HCT116 (cell line): Measurements from ENCODE around the gene BBS9. TPM values are rescaled to one million over a fixed set of nuclear protein-coding genes. Genes with fewer than 3 reads are reported as not detected.

Experiments
- ATAC-seq: fragments of 200-7000 bp; cut with Tn5 transposase; 2 replicates; pipeline ENCODE4 v1.9.1; 2020; ENCODE audit warnings: mild to moderate bottlenecking, moderate library complexity
- BruUV-seq: library from RNA; stranded (reverse); fragments of 400-500 nt; replicated peaks from 2 replicates; lab custom pipeline; 2021; lab: Mats Ljungman, UMichigan
- CTCF ChIA-PET: fragments of 300-600 bp; sonication (Branson Sonifier 250); formaldehyde crosslinking; loops from one replicate; lab custom pipeline; 2021; ENCODE audit warnings: antibody characterized with exemption; lab: Charles Lee
- POLR2A ChIA-PET: fragments of 300-600, 350-600 bp; sonication (Branson Sonifier 250); formaldehyde crosslinking; loops from one replicate; lab custom pipeline; 2021; ENCODE audit warnings: antibody characterized with exemption; lab: Charles Lee
- RAD21 ChIA-PET, 2 experiments: fragments of 300-600 bp; sonication (Branson Sonifier 250); formaldehyde crosslinking; loops; one replicate each; lab custom pipeline; 2023; ENCODE audit warnings: low total read pairs in 2 of 2; ENCODE audit not compliant: uncharacterized antibody in 2 of 2, unreplicated experiment in 2 of 2, low non-redundant PET in 1 of 2; lab: Charles Lee
- DNase-seq: peaks from one replicate; pipeline ENCODE4 v3.0.0-alpha.2; 2010; ENCODE audit warnings: low read depth, low spot score
- H2AFZ ChIP-seq: fragments of 200-600 bp; shearing (Covaris generic), sonication (generic); 2 replicates; pipeline ENCODE4 v1.6.1; 2017; ENCODE audit warnings: low read depth, mixed run types, mixed read lengths, antibody characterized with exemption, low read length; ENCODE audit not compliant: poor library complexity, severe bottlenecking
- H3K27ac ChIP-seq: 2 replicates; pipeline ENCODE4 v1.5.1; 2012; ENCODE audit warnings: low read depth, low read length
- H3K27me3 ChIP-seq: fragments of 200-600 bp; sonication (generic); 2 replicates; pipeline ENCODE4 v1.6.1; 2016; ENCODE audit warnings: mixed run types, low read length, mixed read lengths; ENCODE audit not compliant: insufficient read depth
- H3K36me3 ChIP-seq, 2 experiments: fragments of 200-500 bp in 1 of 2; fragments of 200-600 bp in 1 of 2; sonication (Bioruptor generic) in 1 of 2; sonication (generic) in 1 of 2; 2 replicates each; pipeline versions ENCODE4 v1.5.1 to v1.6.1; 2014 to 2016; ENCODE audit warnings: low read length in 2 of 2, inconsistent platforms in 1 of 2, mixed read lengths in 1 of 2, mixed run types in 1 of 2; ENCODE audit not compliant: insufficient read depth in 2 of 2, control insufficient read depth in 1 of 2
- H3K4me1 ChIP-seq, 2 experiments: fragments of 200-600 bp in 1 of 2; sonication (generic) in 1 of 2; 2 replicates each; pipeline versions ENCODE4 v1.5.1 to v1.6.1; 2012 to 2017; ENCODE audit warnings: low read length in 2 of 2, inconsistent platforms in 1 of 2, mild to moderate bottlenecking in 1 of 2, mixed read lengths in 1 of 2, mixed run types in 1 of 2, moderate library complexity in 1 of 2; ENCODE audit not compliant: insufficient read depth in 2 of 2, control insufficient read depth in 1 of 2
- H3K4me2 ChIP-seq: fragments of 200-600 bp; sonication (generic); 2 replicates; pipeline ENCODE4 v1.6.1; 2017; ENCODE audit warnings: mixed run types, low read length, mixed read lengths
- H3K4me3 ChIP-seq, 2 experiments: fragments of 200-600 bp in 1 of 2; sonication (generic) in 1 of 2; replicated peaks in 1 of 2; 2 replicates each; pipeline ENCODE4 v1.5.1; 2011 to 2016; ENCODE audit warnings: low read length in 2 of 2, control low read depth in 1 of 2, low read depth in 1 of 2, mild to moderate bottlenecking in 1 of 2, mixed read lengths in 1 of 2, mixed run types in 1 of 2
- H3K79me2 ChIP-seq: fragments of 200-600 bp; sonication (generic); 2 replicates; pipeline ENCODE4 v1.6.1; 2017; ENCODE audit warnings: mild to moderate bottlenecking, mixed run types, low read length, moderate library complexity, mixed read lengths; ENCODE audit not compliant: insufficient read depth
- H3K9ac ChIP-seq: fragments of 200-600 bp; sonication (generic); 2 replicates; pipeline ENCODE4 v1.6.1; 2016; ENCODE audit warnings: low read length, mixed read lengths
- H3K9me2 ChIP-seq: fragments of 200-600 bp; sonication (generic), shearing (Covaris generic); 2 replicates; pipeline ENCODE4 v1.6.1; 2017; ENCODE audit warnings: mixed run types, mild to moderate bottlenecking, moderate library complexity; ENCODE audit not compliant: insufficient read depth
- H3K9me3 ChIP-seq, 2 experiments: fragments of 200-500 bp in 1 of 2; fragments of 200-600 bp in 1 of 2; sonication (Bioruptor generic) in 1 of 2; sonication (generic) in 1 of 2; 2 replicates each; pipeline ENCODE4 v1.6.1; 2014 to 2017; ENCODE audit warnings: low read length in 2 of 2, mixed read lengths in 2 of 2, inconsistent platforms in 1 of 2, low read depth in 1 of 2, mild to moderate bottlenecking in 1 of 2, mixed run types in 1 of 2, moderate library complexity in 1 of 2; ENCODE audit not compliant: control insufficient read depth in 1 of 2, insufficient read depth in 1 of 2
- H4K20me1 ChIP-seq: fragments of 200-600 bp; sonication (generic), shearing (Covaris generic); 2 replicates; pipeline ENCODE4 v1.6.1; 2017; ENCODE audit warnings: mixed run types, mild to moderate bottlenecking, moderate library complexity; ENCODE audit not compliant: insufficient read depth
- CBX3 ChIP-seq: IDR thresholded peaks from 2 replicates; pipeline ENCODE4 v1.6.1; 2012; ENCODE audit warnings: low read depth
- CTCF ChIP-seq, 3 experiments: fragments of 200-600 bp in 1 of 3; sonication (generic) in 1 of 3; IDR thresholded peaks in 2 of 3; conservative IDR thresholded peaks in 1 of 3; 2 replicates each; pipeline ENCODE4 v1.5.1; 2012 to 2017; ENCODE audit warnings: low read depth in 2 of 3, low read length in 2 of 3, antibody characterized with exemption in 1 of 3, borderline replicate concordance in 1 of 3, control low read depth in 1 of 3, mild to moderate bottlenecking in 1 of 3, mixed read lengths in 1 of 3, mixed run types in 1 of 3, moderate library complexity in 1 of 3; ENCODE audit not compliant: insufficient read depth in 1 of 3
- EGR1 ChIP-seq: IDR thresholded peaks from 2 replicates; pipeline ENCODE4 v1.6.1; 2012; ENCODE audit warnings: low read depth
- ELF1 ChIP-seq: IDR thresholded peaks from 2 replicates; pipeline ENCODE4 v1.6.1; 2012; ENCODE audit warnings: low read depth, borderline replicate concordance
- EZH2 ChIP-seq: fragments of 200-600 bp; sonication (generic); IDR thresholded peaks from 2 replicates; pipeline ENCODE4 v1.6.1; 2017; ENCODE audit warnings: antibody characterized with exemption, mixed run types
- EZH2phosphoT487 ChIP-seq: fragments of 200-600 bp; IDR thresholded peaks from 2 replicates; pipeline ENCODE4 v1.6.1; 2018; ENCODE audit warnings: antibody characterized with exemption, borderline replicate concordance
- FOSL1 ChIP-seq: IDR thresholded peaks from 2 replicates; pipeline ENCODE4 v1.6.1; 2012; ENCODE audit warnings: low read depth
- JUND ChIP-seq: IDR thresholded peaks from 2 replicates; pipeline ENCODE4 v1.6.1; 2012
- POLR2A ChIP-seq: IDR thresholded peaks from 2 replicates; pipeline ENCODE4 v1.7.0; 2011; ENCODE audit warnings: borderline replicate concordance; ENCODE audit not compliant: insufficient read depth, insufficient read length; ENCODE audit errors: extremely low read depth
- SIN3A ChIP-seq: IDR thresholded peaks from 2 replicates; pipeline ENCODE4 v1.6.1; 2012; ENCODE audit warnings: low read depth
- SP1 ChIP-seq: IDR thresholded peaks from 2 replicates; pipeline ENCODE4 v1.6.1; 2012; ENCODE audit warnings: low read depth
- SRF ChIP-seq: IDR thresholded peaks from 2 replicates; pipeline ENCODE4 v1.6.1; 2012; ENCODE audit warnings: low read depth
- TCF7L2 ChIP-seq: IDR thresholded peaks from 2 replicates; pipeline ENCODE4 v1.7.0; 2011; ENCODE audit warnings: borderline replicate concordance, inconsistent platforms; ENCODE audit not compliant: insufficient read depth, insufficient read length; ENCODE audit errors: extremely low read depth
- YY1 ChIP-seq: IDR thresholded peaks from 2 replicates; pipeline ENCODE4 v1.6.1; 2011; ENCODE audit warnings: low read length, low read depth, moderate library complexity, mild to moderate bottlenecking; ENCODE audit not compliant: insufficient replicate concordance; ENCODE audit errors: extremely low read depth
- ZFX ChIP-seq: fragments of 450-650 bp; IDR thresholded peaks from 2 replicates; pipeline ENCODE4 v1.6.1; 2017
- intact Hi-C: fragments of 100-400 bp; cut with micrococcal nuclease; formaldehyde crosslinking; loops from 2 replicates; pipeline ENCODE4 v1.10.0; 2022
- total RNA-seq: library from RNA; stranded (reverse); gene quantifications from one replicate; pipeline ENCODE4 v1.2.1, GENCODE V29; 2021; ENCODE audit not compliant: unreplicated experiment
- TF ChIP-seq, protein P1 (sequence below): IDR thresholded peaks from 2 replicates; pipeline ENCODE4 v1.6.1; 2012

BBS9 gene
- total RNA-seq, 1 experiment from 2014 or later = 7.1 TPM

- POLR2A ChIA-PET = no interaction called here
- peaks cover 0 to 6% of the 10 kb centered on the region in 2 experiments; a peak in 1 of 4 replicates for H3K4me1 ChIP-seq
- H3K36me3 ChIP-seq = no peaks in the 10 kb centered on the region
- ATAC-seq (no peak), DNase-seq (no peak)
- H2AFZ ChIP-seq = no peak overlapping the region
- H3K27ac ChIP-seq = no peak overlapping the region
- no peak overlapping the region for H3K9ac ChIP-seq
- no peak overlapping the region for H3K4me2 ChIP-seq
- H3K27me3 ChIP-seq = no peaks in the 10 kb centered on the region
- CTCF ChIA-PET = no interaction called here
- no peaks in the 10 kb centered on the region for H4K20me1 ChIP-seq
- RAD21 ChIA-PET = no interaction called here
- intact Hi-C loops = no loop called here
- no TSS peak for BruUV-seq
- H3K9me3 ChIP-seq = no peaks in the 10 kb centered on the region
- no peak overlapping the region for H3K4me3 ChIP-seq
- TF ChIP-seq SRF (no peak), SIN3A (no peak), EGR1 (no peak), YY1 (no peak), CBX3 (no peak), EZH2phosphoT487 (no peak), ZFX (no peak), SP1 (no peak), TCF7L2 (no peak), EZH2 (no peak), JUND (no peak), CTCF (IDR thresholded peaks at IDR 0.05 in 2 of 3, conservative IDR thresholded peaks at IDR 0.05 in 1 of 3; ENCODE audit: borderline replicate concordance in 1 of 3, insufficient read depth in 1 of 3, low read depth in 2 of 3, low read length in 2 of 3) (no peak), ELF1 (no peak), POLR2A (no peak), FOSL1 (no peak)
- TF ChIP-seq, protein P1, sequence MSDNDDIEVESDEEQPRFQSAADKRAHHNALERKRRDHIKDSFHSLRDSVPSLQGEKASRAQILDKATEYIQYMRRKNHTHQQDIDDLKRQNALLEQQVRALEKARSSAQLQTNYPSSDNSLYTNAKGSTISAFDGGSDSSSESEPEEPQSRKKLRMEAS = no peak
- no peaks in the 10 kb centered on the region for H3K79me2 ChIP-seq
- H3K9me2 ChIP-seq = no peaks in the 10 kb centered on the region
Measured at GRCh38 chr7:33192695-33193291, 63.4 kb downstream of the BBS9 start.
